ENCODE data around the gene DIDO1.
"Not testable (repeated sequence)": the region's sequence is repeated elsewhere in the genome, so short reads cannot be mapped to it uniquely, and the experiment has no call there.

DIDO1 gene

DNA sequence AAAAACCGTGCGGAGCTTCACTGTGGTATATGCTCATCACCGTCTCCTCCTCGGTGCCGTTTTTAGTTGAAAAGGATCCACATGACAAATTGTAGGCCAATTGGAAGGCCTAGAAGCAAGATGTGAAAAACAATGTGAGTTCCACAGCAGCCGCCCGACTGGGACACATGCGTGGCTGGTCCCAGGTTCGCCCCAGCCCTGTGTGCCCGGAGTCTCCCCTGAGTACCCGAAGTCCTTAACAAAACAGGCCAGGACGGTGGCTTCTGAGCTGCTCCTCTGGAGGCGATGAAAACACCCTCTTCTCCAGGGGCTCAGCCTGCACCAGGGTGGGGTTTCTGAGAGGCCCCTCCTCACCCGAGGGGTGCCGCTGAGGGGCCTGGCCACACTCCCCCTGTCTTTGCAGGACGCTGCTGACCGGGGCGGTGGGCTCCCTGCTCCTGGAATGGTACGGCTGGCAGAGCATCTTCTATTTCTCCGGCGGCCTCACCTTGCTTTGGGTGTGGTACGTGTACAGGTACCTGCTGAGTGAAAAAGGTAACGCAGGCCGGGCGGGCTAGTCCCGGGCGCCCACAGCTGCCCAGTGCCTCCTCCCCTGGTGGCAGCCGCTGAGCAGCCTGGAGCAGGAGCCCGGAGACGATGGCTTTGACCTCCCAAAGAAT lies 36.0 kb upstream of the DIDO1 start:
- no peak for DNase-seq

DNA sequence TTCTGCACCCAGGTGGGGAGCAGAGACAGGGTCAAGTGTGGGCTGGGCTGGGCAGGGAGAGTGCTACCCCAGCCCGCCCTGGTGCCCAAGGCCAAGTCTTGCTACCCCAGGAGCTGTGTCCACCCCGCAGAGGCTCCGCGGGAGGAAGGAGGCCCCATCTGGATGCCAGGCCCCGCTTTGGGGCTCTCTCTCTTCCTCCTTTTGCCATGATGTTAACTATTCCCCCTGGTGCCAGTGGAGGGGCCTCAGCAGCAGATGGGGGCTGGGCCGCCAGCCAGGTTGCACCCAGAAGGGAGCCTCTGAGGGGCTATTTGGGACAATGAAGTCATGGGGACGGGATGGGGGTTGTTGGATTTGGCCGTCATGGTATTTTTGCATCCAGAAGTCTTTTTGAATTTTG lies 35.5 kb upstream of the DIDO1 start:
- no peak for DNase-seq

DNA sequence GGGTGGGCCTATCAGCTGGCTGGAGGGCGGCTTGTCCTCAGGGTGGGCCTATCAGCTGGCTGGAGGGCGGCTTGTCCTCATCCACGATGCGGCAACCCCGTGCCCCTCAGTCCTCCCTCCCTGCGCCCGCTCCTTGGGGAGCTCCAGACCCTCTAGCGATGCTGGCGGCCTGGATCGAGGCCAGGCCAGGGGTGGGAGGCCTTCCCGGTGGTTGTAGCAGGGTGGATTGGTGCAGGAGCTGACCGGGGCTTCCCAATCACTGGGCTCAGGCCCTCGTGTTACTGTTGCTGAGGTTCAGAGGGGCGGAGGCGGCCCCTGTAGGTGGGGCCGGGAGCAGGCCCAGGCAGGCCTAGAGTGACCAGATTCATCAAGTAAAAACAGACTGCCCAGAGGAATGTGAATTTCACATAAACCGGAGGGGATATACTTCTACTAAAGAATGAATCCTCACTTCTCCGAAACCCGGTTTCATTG lies 35.0 kb upstream of the DIDO1 start:
- DNase-seq = no peak

DNA sequence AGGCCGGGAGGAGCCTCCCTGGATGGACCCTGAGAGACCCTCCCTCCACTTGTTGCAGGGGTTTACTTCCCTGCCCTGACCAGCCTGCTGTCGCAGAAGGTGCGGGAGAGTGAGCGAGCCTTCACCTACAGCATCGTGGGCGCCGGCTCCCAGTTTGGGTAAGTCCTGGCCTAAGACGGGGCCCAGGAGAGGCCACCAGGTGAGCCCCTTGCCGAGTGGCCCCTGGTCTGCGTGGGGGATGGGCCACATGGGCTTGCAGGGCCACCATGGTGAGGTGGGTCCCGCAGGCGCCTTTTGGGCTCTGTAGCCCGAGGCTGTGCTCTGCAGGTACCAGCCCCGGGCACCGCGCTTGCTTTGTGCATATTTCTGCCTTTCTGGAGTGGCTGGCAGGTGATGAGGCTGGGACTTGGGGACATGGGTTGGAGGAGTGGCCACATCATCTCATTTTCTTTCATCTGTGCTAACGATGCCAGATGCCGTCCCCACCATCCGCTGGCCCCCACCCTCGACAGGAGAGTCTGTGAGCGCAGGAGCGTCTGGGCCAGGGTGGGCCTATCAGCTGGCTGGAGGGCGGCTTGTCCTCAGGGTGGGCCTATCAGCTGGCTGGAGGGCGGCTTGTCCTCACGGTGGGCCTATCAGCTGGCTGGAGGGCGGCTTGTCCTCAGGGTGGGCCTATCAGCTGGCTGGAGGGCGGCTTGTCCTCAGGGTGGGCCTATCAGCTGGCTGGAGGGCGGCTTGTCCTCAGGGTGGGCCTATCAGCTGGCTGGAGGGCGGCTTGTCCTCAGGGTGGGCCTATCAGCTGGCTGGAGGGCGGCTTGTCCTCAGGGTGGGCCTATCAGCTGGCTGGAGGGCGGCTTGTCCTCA lies 34.4 kb upstream of the DIDO1 start:
- DNase-seq = not testable (repeated sequence)

DNA sequence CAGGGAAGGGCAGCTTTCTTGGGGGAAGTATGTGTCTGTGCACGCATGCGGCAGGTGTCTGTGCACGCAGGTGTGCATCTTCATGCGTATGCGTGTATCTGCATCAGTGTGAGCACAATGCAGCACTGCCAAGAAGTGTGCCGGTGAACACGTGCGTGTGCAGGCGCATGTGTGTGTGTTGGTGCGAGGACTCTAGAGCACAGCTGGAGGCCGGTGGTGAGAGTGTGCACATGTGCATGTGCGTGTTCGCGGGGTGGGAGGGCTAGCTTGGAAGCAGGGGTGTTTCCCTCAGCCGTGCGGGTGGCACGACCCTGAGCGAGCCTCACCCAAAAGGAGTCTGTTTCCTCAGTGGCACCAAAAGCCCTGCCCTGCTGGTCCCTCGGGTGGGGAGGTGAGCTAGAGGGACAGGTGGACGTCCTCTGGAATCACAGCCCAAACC lies 33.7 kb upstream of the DIDO1 start:
- DNase-seq = no peak

DNA sequence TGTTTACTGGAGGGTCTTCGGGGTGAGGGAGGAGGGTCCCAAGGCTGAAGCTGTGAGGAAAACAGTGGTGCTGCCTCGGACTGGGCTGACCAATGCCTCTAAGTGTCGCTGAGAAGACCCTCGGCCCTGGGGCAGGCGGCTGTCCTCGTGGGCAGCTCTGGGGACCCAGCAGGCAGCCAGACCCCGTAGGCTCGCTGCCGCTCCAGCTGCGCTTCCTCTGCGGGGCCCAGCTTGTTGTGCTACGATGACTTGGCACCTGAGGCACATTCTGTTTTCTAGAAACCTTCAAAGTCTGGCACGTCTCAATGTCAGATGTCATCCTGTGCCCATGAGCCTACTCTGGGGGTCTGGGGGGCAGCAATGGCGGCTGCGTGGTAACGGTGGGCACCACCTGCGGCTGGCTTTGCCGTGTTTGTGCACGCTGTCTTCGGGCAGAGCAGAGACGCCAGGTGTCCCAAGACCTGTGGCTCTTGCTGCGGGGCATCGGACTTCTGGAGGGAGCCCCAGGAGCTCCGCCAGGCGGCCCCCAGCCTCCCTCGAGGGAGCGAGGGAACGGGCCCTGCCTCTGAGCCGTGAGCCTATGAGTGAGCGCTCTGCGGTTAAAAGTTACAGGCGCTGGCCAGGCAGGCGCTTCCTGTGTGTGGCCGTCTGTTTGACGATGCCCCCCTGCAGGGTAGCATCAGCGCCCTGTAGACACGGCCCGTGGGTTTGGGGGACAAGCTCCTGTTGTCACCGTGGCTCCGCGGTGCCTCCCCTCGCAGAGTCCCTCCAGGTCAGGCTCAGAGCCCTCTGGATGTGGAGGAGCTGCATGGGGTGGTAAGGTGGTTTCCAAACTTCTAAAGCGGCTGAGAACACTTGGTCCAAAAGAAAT lies 33.0 kb upstream of the DIDO1 start:
- DNase-seq = no peak

DNA sequence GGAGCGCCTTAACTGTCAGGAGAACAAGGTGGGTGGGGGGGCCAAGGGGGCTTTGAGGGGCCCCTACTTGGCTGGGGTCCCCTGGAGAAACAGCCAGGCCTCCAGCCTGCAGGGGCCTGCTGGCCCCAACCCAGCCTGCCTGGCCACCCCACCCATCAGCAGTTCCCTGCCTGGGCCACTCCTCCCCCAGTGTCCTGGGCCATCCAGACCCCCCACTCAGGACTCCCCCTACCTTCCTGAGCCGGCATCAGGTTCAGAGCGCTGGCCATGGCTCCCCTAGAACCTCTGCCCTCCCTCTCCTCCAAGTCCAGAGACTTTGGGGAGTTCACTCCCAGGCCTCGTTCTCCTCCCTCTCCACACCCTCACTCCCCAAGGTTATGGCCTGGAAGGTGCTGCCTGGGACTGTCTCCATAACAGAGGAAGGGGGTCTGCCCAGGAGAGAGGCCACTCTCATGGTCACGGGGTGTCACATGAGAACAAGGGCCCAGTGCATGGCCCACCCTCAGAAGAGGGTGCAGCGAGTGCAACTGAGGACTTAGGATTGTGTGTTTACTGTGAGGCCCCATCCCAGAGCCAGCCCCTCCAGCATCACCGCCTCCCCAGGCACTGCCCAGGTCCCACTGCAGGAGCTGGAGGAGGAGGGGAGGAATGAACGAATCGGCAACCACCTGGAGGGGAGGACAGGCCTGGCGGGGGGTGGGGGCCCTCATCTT lies 32.2 kb upstream of the DIDO1 start:
- no peak for DNase-seq

DNA sequence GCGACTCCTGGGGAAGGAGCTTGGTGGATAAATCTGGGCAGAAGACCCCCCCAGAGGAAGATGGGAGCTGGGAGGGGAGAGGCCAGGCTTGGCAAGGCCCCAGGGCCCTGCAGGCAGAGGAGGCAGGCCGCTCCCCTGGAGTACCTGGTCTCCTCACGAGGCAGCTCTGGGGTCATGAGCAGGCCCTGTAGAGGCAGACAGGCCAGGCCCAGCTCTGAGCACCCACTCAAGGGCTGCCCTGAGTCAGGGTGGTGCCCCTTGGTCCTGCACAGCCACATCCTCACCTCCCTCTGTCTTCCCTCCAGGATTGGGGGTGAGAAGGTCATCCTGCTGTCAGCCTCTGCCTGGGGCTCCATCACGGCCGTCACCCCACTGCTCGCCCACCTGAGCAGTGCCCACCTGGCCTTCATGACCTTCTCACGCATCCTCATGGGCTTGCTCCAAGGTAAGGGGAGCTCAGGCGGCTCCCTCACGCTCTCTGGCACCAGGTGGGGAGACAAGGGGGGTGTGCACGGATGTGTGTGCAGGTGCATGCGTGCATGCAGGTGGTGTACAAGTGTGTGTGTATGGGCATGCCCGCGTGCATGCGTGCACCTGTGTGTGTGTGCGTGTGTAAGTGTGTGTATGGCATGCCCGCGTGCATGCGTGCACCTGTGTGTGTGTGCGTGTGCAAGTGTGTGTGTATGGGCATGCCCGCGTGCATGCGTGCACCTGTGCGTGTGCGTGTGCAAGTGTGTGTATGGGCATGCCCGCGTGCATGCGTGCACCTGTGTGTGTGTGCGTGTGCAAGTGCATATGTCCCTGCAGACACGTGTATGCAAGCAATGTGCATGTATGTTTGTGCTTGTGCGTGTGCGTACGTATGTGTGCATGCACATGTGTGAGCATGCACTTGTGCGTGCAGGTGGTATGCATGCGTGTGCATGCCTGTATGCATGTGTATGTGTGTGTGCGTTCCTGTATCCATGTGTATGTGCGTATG lies 31.1 kb upstream of the DIDO1 start:
- no peak for DNase-seq

DNA sequence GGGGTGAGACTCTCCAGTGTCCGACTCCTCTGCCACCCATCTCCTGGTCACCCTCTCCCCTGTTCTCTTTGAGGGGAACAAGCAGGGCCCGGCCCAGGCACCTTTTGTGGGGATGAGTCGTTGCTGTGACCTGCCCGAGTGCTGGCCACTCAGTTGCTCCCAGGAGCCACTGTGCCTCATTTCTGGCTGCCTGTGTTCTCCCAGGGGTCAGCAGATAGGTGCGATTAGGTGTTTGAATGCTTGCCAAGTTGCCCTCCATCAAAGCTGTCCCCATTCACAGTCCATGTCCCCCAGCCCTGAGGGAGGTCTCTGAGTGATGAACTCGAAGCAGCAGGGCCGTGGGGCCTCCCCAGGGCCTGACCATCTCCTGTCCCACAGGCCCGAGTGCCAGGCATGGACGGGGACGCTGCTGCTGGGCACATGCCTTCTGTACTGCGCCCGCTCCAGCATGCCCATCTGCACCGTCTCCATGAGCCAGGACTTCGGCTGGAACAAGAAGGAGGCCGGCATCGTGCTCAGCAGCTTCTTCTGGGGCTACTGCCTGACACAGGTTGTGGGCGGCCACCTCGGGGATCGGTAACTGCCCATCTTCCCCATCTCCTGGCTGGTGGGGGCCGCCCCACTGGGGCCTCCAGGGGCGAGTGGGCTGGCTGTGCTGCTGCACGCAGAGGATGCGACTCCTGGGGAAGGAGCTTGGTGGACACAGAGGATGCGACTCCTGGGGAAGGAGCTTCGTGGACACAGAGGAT lies 30.3 kb upstream of the DIDO1 start:
- DNase-seq = no peak

DNA sequence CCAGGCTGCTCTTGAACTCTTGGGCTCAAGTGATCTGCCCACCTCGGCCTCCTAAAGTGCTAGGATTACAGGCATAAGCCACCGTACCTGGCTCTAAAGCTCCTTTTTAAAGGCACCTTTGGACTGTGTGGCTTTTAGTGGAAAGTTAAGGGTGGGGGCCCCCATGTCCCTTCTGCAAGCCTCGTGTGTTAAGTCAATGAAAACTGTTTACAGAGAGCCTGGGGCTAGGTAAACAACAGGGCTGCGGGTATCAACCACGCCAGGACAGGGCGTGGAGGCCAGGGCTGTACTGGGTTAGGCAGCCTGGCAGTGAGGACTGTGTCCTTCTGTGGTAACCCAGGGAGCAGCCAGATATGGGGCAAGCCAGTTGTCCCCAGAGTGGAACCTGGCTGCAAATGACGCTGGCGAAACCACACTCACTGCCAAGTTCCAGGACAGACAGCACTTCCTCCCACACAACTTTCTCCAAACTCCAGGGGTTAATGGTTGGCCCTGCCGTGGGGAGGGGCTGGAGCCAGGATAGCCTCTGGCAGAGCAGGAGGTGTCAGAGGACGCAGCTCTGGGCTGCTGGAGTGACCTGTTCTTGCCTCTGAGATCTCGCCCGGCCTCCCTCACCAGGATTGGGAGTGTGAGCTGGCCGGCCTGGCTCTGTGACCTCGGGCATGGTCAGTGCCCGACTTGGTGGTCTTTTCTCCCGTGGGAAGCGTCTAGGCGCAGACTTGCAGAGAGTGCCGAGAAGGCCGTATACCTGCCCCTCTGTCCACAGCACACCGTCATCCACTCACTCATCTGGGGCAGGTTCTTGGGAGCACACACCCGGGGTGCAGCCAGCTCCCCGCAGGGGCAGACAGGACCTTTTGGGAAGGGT lies 29.4 kb upstream of the DIDO1 start:
- DNase-seq = no peak

DNA sequence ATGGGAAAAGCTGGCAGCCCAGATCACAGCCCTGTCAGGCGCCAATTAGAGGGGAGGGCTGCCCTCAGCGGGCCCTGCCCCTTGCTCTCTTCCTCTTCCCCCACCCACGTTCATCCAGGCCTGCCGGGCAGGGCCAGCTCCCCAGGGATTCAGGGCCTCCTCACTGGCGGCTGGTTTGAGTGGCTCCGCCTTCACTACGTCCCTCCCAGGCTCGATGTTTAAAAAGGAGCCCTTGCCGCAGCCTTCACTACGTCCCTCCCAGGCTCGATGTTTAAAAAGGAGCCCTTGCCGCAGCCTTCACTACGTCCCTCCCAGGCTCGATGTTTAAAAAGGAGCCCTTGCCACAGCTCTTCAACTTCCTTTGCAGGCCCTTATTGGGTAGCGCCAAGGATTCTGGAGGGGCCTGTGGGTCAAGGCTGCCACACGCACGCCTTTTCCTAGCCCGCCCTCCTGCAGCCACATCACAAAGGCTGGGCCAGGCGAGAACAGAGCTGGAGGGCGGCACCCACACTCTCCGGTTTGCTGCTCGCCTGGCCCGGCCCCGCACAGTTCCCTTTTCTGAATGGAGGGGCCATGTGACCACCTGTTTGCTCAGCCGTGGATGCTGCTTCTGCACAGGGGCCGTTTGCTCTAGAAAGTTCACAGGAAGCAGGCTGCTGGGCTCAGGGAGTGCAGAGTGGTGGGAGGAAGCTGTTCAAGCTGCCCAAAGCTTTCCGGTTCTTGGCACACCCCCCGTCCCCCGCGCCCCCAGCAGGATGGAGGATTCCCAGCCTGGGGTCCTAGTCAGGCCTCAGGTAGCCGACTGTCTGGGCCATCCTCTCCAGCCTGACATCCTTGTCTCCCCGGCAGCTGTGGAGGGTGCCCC lies 27.8 kb upstream of the DIDO1 start:
- no peak for DNase-seq

DNA sequence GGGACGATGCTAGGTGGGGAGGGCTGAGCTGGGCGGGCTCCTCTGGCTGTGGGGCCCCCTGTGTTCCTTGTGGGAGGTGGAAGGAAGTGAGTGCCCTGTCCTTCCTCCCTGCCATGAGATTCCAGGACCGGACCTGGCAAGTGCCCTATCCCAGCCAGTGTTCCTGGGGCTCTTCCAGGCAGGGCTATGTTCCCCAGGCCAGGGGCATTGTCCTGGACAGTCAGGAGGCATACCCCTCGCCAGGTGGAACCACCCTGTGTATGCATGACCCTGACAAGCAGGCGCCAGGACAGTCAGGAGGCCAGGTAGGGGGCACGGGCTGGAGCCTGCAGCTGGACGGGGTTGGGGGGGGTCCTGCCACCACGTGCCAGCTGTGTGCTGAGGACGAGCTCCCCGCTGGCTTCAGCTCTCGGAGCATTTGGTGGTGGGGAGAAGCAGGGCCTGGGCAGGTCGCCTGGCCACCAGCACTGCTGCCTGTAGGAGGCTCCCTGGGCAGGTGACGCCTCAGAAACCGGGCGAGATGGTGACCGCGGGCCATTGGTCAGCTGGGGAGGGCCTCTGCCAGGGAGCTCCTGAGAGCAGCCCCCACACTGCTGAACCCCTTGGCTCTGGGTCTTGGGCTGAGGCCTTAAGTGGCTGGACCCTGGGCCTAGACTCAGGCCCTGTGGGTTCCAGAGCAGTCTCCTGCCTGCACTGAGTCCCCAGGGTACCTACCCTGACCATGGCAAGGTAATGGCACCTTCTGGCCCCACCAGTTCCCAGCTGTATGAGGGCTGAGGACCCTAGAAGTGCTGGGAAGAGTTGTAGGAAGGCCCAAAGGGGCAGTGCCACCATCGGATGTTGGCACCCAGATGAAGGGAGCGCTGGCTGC lies 26.9 kb upstream of the DIDO1 start:
- no peak for DNase-seq

DNA sequence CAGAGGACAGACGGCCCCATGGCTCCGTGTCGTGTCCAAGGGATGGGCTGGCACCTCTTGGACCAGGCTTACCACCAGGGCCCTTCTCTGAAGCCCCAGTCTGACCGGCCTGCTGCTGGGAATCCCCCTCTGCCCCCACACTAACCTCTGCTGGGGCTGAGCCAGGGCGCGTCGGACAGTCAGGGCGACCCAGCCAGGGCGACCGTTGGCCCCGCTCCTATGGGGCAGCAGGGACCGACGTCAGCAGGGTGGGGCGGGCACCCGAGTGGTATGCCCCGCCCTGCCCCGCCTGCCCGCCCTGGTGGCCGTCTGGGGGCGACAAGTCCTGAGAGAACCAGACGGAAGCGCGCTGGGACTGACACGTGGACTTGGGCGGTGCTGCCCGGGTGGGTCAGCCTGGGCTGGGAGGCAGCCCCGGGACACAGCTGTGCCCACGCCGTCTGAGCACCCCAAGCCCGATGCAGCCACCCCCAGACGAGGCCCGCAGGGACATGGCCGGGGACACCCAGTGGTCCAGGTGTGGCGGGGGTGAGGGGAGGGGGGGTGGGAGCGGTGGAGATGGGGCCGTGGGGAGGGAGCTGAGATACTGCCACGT lies 26.2 kb upstream of the DIDO1 start, which contains the start of gene SLC17A9:
Gene SLC17A9 (plus strand): TSS at position 337 of the 595 bp plus-strand sequence. CDS start 122 bp downstream, at position 459.
- no peak for DNase-seq

DNA sequence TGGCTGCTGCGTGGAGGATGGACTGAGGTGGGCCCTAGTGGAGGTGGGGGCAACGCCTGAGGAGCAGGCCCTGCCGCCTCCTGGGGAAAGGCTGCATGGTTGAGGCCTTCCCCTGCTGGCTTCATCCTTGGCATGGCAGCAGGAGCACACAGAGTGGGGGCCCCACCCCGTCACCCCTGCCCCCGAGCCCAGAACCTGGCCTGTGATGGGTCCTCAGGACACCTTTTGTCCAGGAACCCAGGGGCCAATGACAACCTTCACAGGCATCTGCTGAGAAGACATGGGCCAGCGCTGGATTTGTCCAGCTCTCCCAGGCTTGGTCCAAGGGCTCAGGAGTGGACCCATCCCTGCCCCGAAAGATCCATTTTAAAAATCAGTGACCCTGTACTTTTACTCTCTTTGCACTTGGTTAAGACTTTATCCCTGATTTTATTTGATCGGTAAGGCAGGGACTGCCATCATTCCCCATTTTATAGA lies 25.6 kb upstream of the DIDO1 start:
- no peak for DNase-seq

DNA sequence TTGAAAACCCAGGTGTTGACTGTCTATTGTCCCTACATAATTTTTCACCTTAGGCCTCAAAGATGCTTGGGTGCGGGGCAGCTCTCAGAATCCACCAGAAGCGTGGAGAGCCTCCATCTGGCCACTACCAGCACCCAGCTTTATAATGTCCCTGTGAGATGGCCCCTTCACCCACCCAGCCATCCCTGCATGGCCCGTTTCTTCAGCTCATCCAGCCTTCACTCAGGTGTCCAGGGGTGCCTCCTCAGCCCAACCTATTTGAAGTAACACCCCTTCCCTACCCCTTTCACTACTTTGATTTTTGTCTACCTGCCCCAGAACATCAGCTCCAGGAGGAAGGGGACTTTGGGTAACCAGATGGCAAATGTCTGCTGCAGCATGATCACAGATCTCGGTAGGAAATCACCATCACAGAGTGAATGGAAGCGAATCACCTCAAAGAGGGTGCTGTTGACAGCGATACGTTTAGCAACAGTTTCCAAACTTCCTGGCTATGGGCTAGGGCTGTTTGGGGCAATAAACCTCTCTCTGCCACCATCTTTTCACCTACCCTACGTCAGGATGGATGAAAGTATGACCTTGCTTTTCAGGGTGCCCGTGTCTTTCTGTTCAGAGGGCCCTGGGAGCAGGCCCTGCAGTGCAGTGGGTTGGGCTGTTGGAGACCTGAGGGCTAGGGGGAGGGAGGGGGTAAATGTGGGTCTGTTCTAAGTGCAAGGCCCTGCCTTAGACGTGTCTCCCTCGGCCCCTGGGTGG lies 25.0 kb upstream of the DIDO1 start:
- no peak for DNase-seq

DNA sequence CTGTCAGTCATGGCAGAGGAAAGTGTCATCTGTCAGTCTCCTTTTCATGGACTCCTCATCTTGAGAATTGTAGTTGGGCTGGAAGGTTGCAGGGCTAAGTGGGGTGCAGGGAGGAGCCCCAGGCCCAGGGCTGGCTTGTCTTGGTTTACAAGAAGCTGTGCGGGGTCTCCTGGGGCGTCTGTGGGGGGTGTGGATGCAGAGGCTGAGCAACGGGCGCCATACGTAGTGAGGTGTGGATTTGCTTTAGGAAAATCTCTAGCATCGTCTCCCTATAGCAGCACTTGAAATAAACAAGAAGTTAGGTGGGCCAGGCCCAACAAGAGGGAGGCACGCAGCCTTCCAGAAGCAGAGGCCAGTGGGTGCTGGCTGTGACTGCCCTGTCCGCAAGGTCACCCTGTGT lies 24.4 kb upstream of the DIDO1 start:
- DNase-seq = no peak
